Measurements from ENCODE around the gene CRYBA4. TPM values are rescaled to one million over a fixed set of nuclear protein-coding genes. Genes with fewer than 3 reads are reported as not detected.

CRYBA4 gene
- total RNA-seq, 5 donors from 2014 or later (not counting 1 experiment from before 2014, with no cell fraction given), result not detected

GRCh38 chr22:26636296-26636695 is 14.5 kb downstream of the CRYBA4 start:
- Histone ChIP-seq H3K4me1 (ENCODE audit: control insufficient read depth in 1 of 2, extremely low read depth in 1 of 2, insufficient read depth in 2 of 2, low read length in 2 of 2) (peaks cover 0 to 7% of the 10 kb centered on the region in 2 experiments), H3K36me3 (ENCODE audit: control insufficient read depth in 2 of 2, extremely low read depth in 1 of 2, insufficient read depth in 1 of 2, low read length in 1 of 2) (no peaks in the 10 kb centered on the region), H3K27me3 (replicated peaks in 1 of 2; ENCODE audit: control insufficient read depth in 2 of 2, extremely low read depth in 1 of 2, insufficient read depth in 2 of 2, low read length in 1 of 2) (peaks cover 0 to 4% of the 10 kb centered on the region in 2 experiments), H3K4me3 (ENCODE audit: control insufficient read depth in 1 of 2, extremely low read depth in 1 of 2, low read length in 1 of 2) (no peak overlapping the region), H3K27ac (ENCODE audit: low read length) (no peak overlapping the region), H3K9me3 (no peaks in the 10 kb centered on the region)
- ChIA-PET POLR2A (no interaction called here), CTCF (no interaction called here)
- H3K27me3 Mint-ChIP-seq, result no peaks in the 10 kb centered on the region
- WGBS (ENCODE audit: insufficient coverage), result 63% methylated on average over 1 of the region's 1 CpG
- no peak overlapping the region for H3K4me3 Mint-ChIP-seq
- H3K27ac Mint-ChIP-seq, result no peak overlapping the region
- no peak for DNase-seq
- ATAC-seq (replicated peaks in 1 of 4), result no peak
- H3K4me1 Mint-ChIP-seq, result peaks cover 8 to 17% (median 10%) of the 10 kb centered on the region in 3 donors
- H3K36me3 Mint-ChIP-seq, result no peaks in the 10 kb centered on the region
- H3K9me3 Mint-ChIP-seq, result no peaks in the 10 kb centered on the region

- H3K4me3 Mint-ChIP-seq, result peak overlapping the region; percentile 47 to 82 (median 53)
- WGBS (ENCODE audit: insufficient coverage), result 0% methylated on average over 3 of the region's 8 CpGs
Observed at GRCh38 chr22:26642465-26643417, 21.0 kb downstream of the CRYBA4 start.

GRCh38 chr22:26643418-26644100 is 21.8 kb downstream of the CRYBA4 start:
- ChIA-PET POLR2A (interaction anchor here (0.6 to 1.1 kb wide), 4 partner anchors 20 to 143 kb away, joined by 3 to 7 read pairs (median 6); no protein-coding TSS in a partner anchor), CTCF (interaction anchor here (0.6 to 1.4 kb wide), 15 partner anchors 11 to 1276 kb away, joined by 3 to 9 read pairs (median 4); partner anchors contain the start of gene TFIP11 (in 1 of the 2))
- DNase-seq, result peak in 6 of 35 experiments; percentile 2 to 55 (median 14)
- Histone ChIP-seq H3K9me3 (no peaks in the 10 kb centered on the region), H3K4me3 (ENCODE audit: control insufficient read depth in 1 of 2, extremely low read depth in 1 of 2, low read length in 1 of 2) (no peak overlapping the region), H3K36me3 (ENCODE audit: control insufficient read depth in 2 of 2, extremely low read depth in 1 of 2, insufficient read depth in 1 of 2, low read length in 1 of 2) (no peaks in the 10 kb centered on the region), H3K27me3 (replicated peaks in 1 of 2; ENCODE audit: control insufficient read depth in 2 of 2, extremely low read depth in 1 of 2, insufficient read depth in 2 of 2, low read length in 1 of 2) (no peaks in the 10 kb centered on the region), H3K27ac (ENCODE audit: low read length) (peak overlapping the region; percentile 84), H3K4me1 (ENCODE audit: control insufficient read depth in 1 of 2, extremely low read depth in 1 of 2, insufficient read depth in 2 of 2, low read length in 2 of 2) (peaks cover 41 to 74% of the 10 kb centered on the region in 2 experiments)
- peak overlapping the region; percentile 47 to 82 (median 51) for H3K4me3 Mint-ChIP-seq
- H3K9me3 Mint-ChIP-seq, result no peaks in the 10 kb centered on the region
- no peak for ATAC-seq (replicated peaks in 1 of 4)
- no peaks in the 10 kb centered on the region for H3K36me3 Mint-ChIP-seq
- H3K4me1 Mint-ChIP-seq, result peaks cover 71 to 80% (median 75%) of the 10 kb centered on the region in 3 donors
- WGBS (ENCODE audit: insufficient coverage), result 69% methylated on average over 8 of the region's 15 CpGs
- H3K27ac Mint-ChIP-seq, result peak overlapping the region; percentile 95 to 98
- peaks cover 0 to 5% of the 10 kb centered on the region in 2 donors for H3K27me3 Mint-ChIP-seq

More at GRCh38 chr22:26642465-26643417, 21.0 kb downstream of the CRYBA4 start:
- H3K4me1 ChIP-seq (ENCODE audit: control insufficient read depth in 1 of 2, extremely low read depth in 1 of 2, insufficient read depth in 2 of 2, low read length in 2 of 2), result peaks cover 32 to 66% of the 10 kb centered on the region in 2 experiments
- peak; percentile 77 to 83 (median 81) for ATAC-seq (replicated peaks in 1 of 4)
- H3K9me3 Mint-ChIP-seq, result no peaks in the 10 kb centered on the region
- H3K27ac Mint-ChIP-seq, result peak overlapping the region; percentile 95 to 98
- no peaks in the 10 kb centered on the region for H3K36me3 ChIP-seq (ENCODE audit: control insufficient read depth in 2 of 2, extremely low read depth in 1 of 2, insufficient read depth in 1 of 2, low read length in 1 of 2)
- no peak overlapping the region for H3K4me3 ChIP-seq (ENCODE audit: control insufficient read depth in 1 of 2, extremely low read depth in 1 of 2, low read length in 1 of 2)
- peaks cover 63 to 72% (median 66%) of the 10 kb centered on the region in 3 donors for H3K4me1 Mint-ChIP-seq
- H3K36me3 Mint-ChIP-seq, result no peaks in the 10 kb centered on the region
- H3K27me3 Mint-ChIP-seq, result peaks cover 0 to 4% of the 10 kb centered on the region in 2 donors
- H3K9me3 ChIP-seq, result no peaks in the 10 kb centered on the region
- H3K27me3 ChIP-seq (replicated peaks in 1 of 2; ENCODE audit: control insufficient read depth in 2 of 2, extremely low read depth in 1 of 2, insufficient read depth in 2 of 2, low read length in 1 of 2), result no peaks in the 10 kb centered on the region
- CTCF ChIA-PET, result interaction anchor here (0.6 to 1.4 kb wide), 14 partner anchors 9 to 244 kb away, joined by 3 to 9 read pairs (median 4); partner anchors contain the start of gene TFIP11 (in 1 of the 2)
- peak overlapping the region; percentile 84 for H3K27ac ChIP-seq (ENCODE audit: low read length)
- POLR2A ChIA-PET, result interaction anchor here (1.0 to 1.1 kb wide), 2 partner anchors 51 to 142 kb away, joined by 3 to 6 read pairs; no protein-coding TSS in a partner anchor
- DNase-seq, result peak; percentile 32 to 79 (median 61)

GRCh38 chr22:26646158-26646557 is 24.4 kb downstream of the CRYBA4 start:
- peak overlapping the region in 1 of 2 donors; percentile 46 for H3K27ac Mint-ChIP-seq
- H3K4me1 Mint-ChIP-seq, result peaks cover 72 to 82% (median 77%) of the 10 kb centered on the region in 3 donors

GRCh38 chr22:26648011-26648497 is 26.3 kb downstream of the CRYBA4 start:
- peak overlapping the region; percentile 31 to 75 (median 34) for H3K4me3 Mint-ChIP-seq
- ATAC-seq (replicated peaks in 1 of 4) (peak; percentile 69 to 83 (median 81)), DNase-seq (peak in 29 of 35 experiments; percentile 19 to 66 (median 43))
- H3K27me3 ChIP-seq (replicated peaks in 1 of 2; ENCODE audit: control insufficient read depth in 2 of 2, extremely low read depth in 1 of 2, insufficient read depth in 2 of 2, low read length in 1 of 2), result no peaks in the 10 kb centered on the region
- no peaks in the 10 kb centered on the region for H3K36me3 ChIP-seq (ENCODE audit: control insufficient read depth in 2 of 2, extremely low read depth in 1 of 2, insufficient read depth in 1 of 2, low read length in 1 of 2)
- peaks cover 0 to 5% of the 10 kb centered on the region in 2 donors for H3K27me3 Mint-ChIP-seq
- H3K27ac ChIP-seq (ENCODE audit: low read length), result no peak overlapping the region
- H3K36me3 Mint-ChIP-seq, result no peaks in the 10 kb centered on the region
- CTCF ChIA-PET, result interaction anchor here in 1 of 2 donors (0.6 kb wide), 1 partner anchor 1962 kb away, joined by 3 read pairs; no protein-coding TSS in a partner anchor
- H3K4me3 ChIP-seq (ENCODE audit: control insufficient read depth in 1 of 2, extremely low read depth in 1 of 2, low read length in 1 of 2), result peak overlapping the region; percentile 1 to 29
- 11% methylated on average over 16 of the region's 17 CpGs for WGBS (ENCODE audit: insufficient coverage)
- H3K4me1 ChIP-seq (ENCODE audit: control insufficient read depth in 1 of 2, extremely low read depth in 1 of 2, insufficient read depth in 2 of 2, low read length in 2 of 2), result peaks cover 33 to 64% of the 10 kb centered on the region in 2 experiments
- peaks cover 53 to 63% (median 58%) of the 10 kb centered on the region in 3 donors for H3K4me1 Mint-ChIP-seq
- H3K9me3 ChIP-seq, result no peaks in the 10 kb centered on the region
- POLR2A ChIA-PET, result no interaction called here
- H3K27ac Mint-ChIP-seq, result peak overlapping the region; percentile 74 to 75
- H3K9me3 Mint-ChIP-seq, result no peaks in the 10 kb centered on the region

More at GRCh38 chr22:26646158-26646557, 24.4 kb downstream of the CRYBA4 start:
- Histone ChIP-seq H3K27me3 (replicated peaks in 1 of 2; ENCODE audit: control insufficient read depth in 2 of 2, extremely low read depth in 1 of 2, insufficient read depth in 2 of 2, low read length in 1 of 2) (no peaks in the 10 kb centered on the region), H3K9me3 (no peaks in the 10 kb centered on the region), H3K4me1 (ENCODE audit: control insufficient read depth in 1 of 2, extremely low read depth in 1 of 2, insufficient read depth in 2 of 2, low read length in 2 of 2) (peaks cover 45 to 82% of the 10 kb centered on the region in 2 experiments), H3K36me3 (ENCODE audit: control insufficient read depth in 2 of 2, extremely low read depth in 1 of 2, insufficient read depth in 1 of 2, low read length in 1 of 2) (no peaks in the 10 kb centered on the region), H3K27ac (ENCODE audit: low read length) (no peak overlapping the region), H3K4me3 (ENCODE audit: control insufficient read depth in 1 of 2, extremely low read depth in 1 of 2, low read length in 1 of 2) (no peak overlapping the region)
- peaks cover 0 to 5% of the 10 kb centered on the region in 2 donors for H3K27me3 Mint-ChIP-seq
- no peak overlapping the region for H3K4me3 Mint-ChIP-seq
- H3K9me3 Mint-ChIP-seq, result no peaks in the 10 kb centered on the region
- ATAC-seq (replicated peaks in 1 of 4) (no peak), DNase-seq (no peak)
- 94% methylated on average over 3 of the region's 5 CpGs for WGBS (ENCODE audit: insufficient coverage)
- ChIA-PET POLR2A (no interaction called here), CTCF (interaction anchor here (0.6 to 0.9 kb wide), 2 partner anchors 19 to 33 kb away, joined by 3 read pairs; no protein-coding TSS in a partner anchor)
- H3K36me3 Mint-ChIP-seq, result no peaks in the 10 kb centered on the region

Data from T-cell (primary cell).